Neutrophil (primary cell): ENCODE data around the gene OTUD6A.

Experiments
- H3K27ac ChIP-seq: fragments of 200-600 bp; sonication (generic); 2 replicates; pipeline ENCODE4 v1.5.1; 2016; ENCODE audit warnings: mild to moderate bottlenecking, moderate library complexity
- H3K27me3 ChIP-seq: fragments of 200-600 bp; sonication (generic); 2 replicates; pipeline ENCODE4 v1.6.0; 2016; ENCODE audit warnings: mild to moderate bottlenecking
- H3K36me3 ChIP-seq: fragments of 200-600 bp; sonication (generic); 2 replicates; pipeline ENCODE4 v1.5.1; 2017
- H3K4me1 ChIP-seq, 2 experiments: fragments of 200-600 bp in 1 of 2; sonication (generic) in 1 of 2; 1 replicate in 1 of 2; 2 replicates in 1 of 2; pipeline versions ENCODE4 v1.5.1 to v1.6.1; 2013 to 2016; ENCODE audit warnings: low read depth in 1 of 2, low read length in 1 of 2, mild to moderate bottlenecking in 1 of 2, moderate library complexity in 1 of 2; ENCODE audit not compliant: control insufficient read depth in 1 of 2, insufficient read depth in 1 of 2
- H3K4me3 ChIP-seq, 2 experiments: fragments of 200-600 bp in 1 of 2; sonication (generic) in 1 of 2; 1 replicate in 1 of 2; 2 replicates in 1 of 2; pipeline ENCODE4 v1.5.1; 2013 to 2016; ENCODE audit warnings: low read depth in 1 of 2, low read length in 1 of 2, mild to moderate bottlenecking in 1 of 2, moderate library complexity in 1 of 2
- H3K9me3 ChIP-seq: fragments of 200-600 bp; sonication (generic); 2 replicates; pipeline ENCODE4 v1.5.1; 2016
- CTCF ChIP-seq: fragments of 200-600 bp; sonication (generic); IDR thresholded peaks from 2 replicates; pipeline ENCODE4 v1.5.1; 2016; ENCODE audit warnings: antibody characterized with exemption

The OTUD6A gene

DNA sequence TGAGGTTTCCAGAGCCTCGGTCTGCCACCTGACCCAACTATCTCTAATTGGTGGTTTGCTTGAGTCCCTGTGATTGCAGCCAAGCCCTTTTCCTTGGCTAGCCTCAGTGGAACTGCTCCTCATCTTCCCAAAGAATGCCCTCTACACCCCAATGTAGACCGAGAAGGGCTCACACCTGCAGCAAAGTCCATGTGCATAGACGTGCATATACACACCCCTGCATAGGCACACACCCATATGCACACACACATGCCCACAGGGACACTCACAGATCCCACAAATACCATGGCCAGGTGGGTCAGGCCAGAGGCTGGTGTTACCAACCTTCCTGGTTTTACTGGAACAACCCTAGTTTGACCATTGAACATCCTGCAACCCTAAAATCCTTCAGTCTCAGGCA is 12.9 kb upstream of the OTUD6A start:
- no peak overlapping the region for H3K4me3 ChIP-seq
- H3K36me3 ChIP-seq: no peaks in the 10 kb centered on the region
- H3K9me3 ChIP-seq: no peaks in the 10 kb centered on the region
- H3K27me3 ChIP-seq: no peaks in the 10 kb centered on the region
- TF ChIP-seq CTCF: no peak
- H3K27ac ChIP-seq: no peak overlapping the region
- no peaks in the 10 kb centered on the region for H3K4me1 ChIP-seq

GRCh38 chrX:70049925-70050324 is 12.3 kb upstream of the OTUD6A start, which contains the start of gene AWAT2:
TSS of gene AWAT2 (minus strand) at chrX:70049938. CDS start at chrX:70049932, 6 bp downstream.
- Histone ChIP-seq H3K4me3 (no peak within 1 kb of the TSS), H3K36me3 (no peaks in the 10 kb centered on the region), H3K27me3 (no peaks in the 10 kb centered on the region), H3K4me1 (no peaks in the 10 kb centered on the region), H3K9me3 (no peaks in the 10 kb centered on the region), H3K27ac (no peak within 1 kb of the TSS)
- TF ChIP-seq CTCF: no peak

DNA sequence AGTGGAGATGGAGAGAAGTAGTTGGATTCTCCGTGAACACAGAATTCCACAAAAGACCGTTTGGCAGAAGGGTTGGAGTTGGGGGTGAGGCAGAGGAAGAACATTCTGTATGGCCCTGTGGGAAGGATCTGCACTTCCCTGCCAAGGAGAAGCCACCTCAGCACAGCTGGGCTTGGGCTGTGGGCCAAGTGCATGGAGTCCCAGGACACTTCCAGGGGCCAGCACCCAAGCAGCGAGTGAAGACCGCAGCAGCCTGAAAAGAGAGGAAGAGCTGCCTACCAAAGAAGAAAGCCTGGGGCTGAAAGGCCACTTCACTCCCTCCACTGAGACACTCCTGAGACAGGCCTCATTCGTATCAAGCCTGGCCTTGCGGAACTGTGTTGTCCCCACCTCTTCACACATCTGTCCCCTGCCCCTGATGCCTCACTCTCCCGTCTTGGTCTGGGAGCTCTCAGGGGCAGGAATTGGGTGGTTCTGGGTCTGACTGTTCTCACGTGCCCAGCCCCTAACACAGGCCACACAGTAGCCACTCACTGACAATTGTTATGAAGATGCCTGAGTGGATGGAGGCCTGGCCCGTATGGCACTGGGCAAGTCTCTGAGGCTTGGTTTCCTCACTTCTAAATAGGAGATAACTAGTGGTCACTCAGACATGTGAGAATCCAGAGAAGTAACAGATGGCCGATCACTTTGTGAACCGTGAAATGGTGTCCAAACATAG is 9.2 kb upstream of the OTUD6A start:
- H3K4me1 ChIP-seq: no peaks in the 10 kb centered on the region
- no peaks in the 10 kb centered on the region for H3K27me3 ChIP-seq
- no peak overlapping the region for H3K27ac ChIP-seq
- no peak for TF ChIP-seq CTCF
- H3K36me3 ChIP-seq: no peaks in the 10 kb centered on the region
- H3K9me3 ChIP-seq: no peaks in the 10 kb centered on the region
- H3K4me3 ChIP-seq: no peak overlapping the region

GRCh38 chrX:70054391-70054790 is 7.9 kb upstream of the OTUD6A start:
- H3K27ac ChIP-seq: no peak overlapping the region
- H3K36me3 ChIP-seq: no peaks in the 10 kb centered on the region
- H3K27me3 ChIP-seq: no peaks in the 10 kb centered on the region
- H3K9me3 ChIP-seq: no peaks in the 10 kb centered on the region
- H3K4me3 ChIP-seq: no peak overlapping the region
- TF ChIP-seq CTCF: no peak
- no peaks in the 10 kb centered on the region for H3K4me1 ChIP-seq

GRCh38 chrX:70062961-70063550 is 799 bp downstream of the OTUD6A start:
- Histone ChIP-seq H3K4me3 (no peak overlapping the region), H3K9me3 (no peaks in the 10 kb centered on the region), H3K36me3 (no peaks in the 10 kb centered on the region)

More at GRCh38 chrX:70062961-70063550, 799 bp downstream of the OTUD6A start:
- Histone ChIP-seq H3K4me1 (no peaks in the 10 kb centered on the region), H3K27me3 (no peaks in the 10 kb centered on the region), H3K27ac (no peak overlapping the region)
- TF ChIP-seq CTCF: no peak
